GM23338 (cell line): ENCODE measurements around the gene IVL. TPM values are rescaled to one million over a fixed set of nuclear protein-coding genes. Genes with fewer than 3 reads are reported as not detected.

Experiments used
- ATAC-seq: fragments of 200-7000 bp; cut with Tn5 transposase; 3 replicates; pipeline ENCODE4 v1.9.1; 2020
- DNase-seq: peaks from one replicate; pipeline ENCODE4 v3.0.0-alpha.2; 2015; ENCODE audit warnings: low spot score
- H2AFZ ChIP-seq: fragments of 200-600 bp; sonication (generic); 2 replicates; pipeline ENCODE4 v1.8.0; 2016; ENCODE audit warnings: antibody characterized with exemption, mild to moderate bottlenecking, moderate library complexity
- H3F3A ChIP-seq: fragments of 200-600 bp; sonication (generic); replicated peaks from 2 replicates; pipeline ENCODE4 v1.8.0; 2017; ENCODE audit warnings: antibody characterized with exemption, mixed run types, low read depth
- H3K27ac ChIP-seq: fragments of 200-600 bp; sonication (generic); 2 replicates; pipeline ENCODE4 v1.6.1; 2016; ENCODE audit warnings: low read depth
- H3K27me3 ChIP-seq: fragments of 200-600 bp; sonication (generic); 2 replicates; pipeline ENCODE4 v1.8.0; 2016; ENCODE audit warnings: mild to moderate bottlenecking, mixed run types, moderate library complexity; ENCODE audit not compliant: insufficient read depth
- H3K36me3 ChIP-seq: fragments of 200-600 bp; sonication (generic); 2 replicates; pipeline ENCODE4 v1.8.0; 2016; ENCODE audit warnings: mild to moderate bottlenecking; ENCODE audit not compliant: insufficient read depth
- H3K4me1 ChIP-seq: fragments of 200-600 bp; sonication (generic); 2 replicates; pipeline ENCODE4 v1.8.0; 2016; ENCODE audit warnings: mild to moderate bottlenecking, moderate library complexity; ENCODE audit not compliant: insufficient read depth
- H3K4me2 ChIP-seq: fragments of 200-600 bp; sonication (generic); 2 replicates; pipeline ENCODE4 v1.7.1; 2017; ENCODE audit warnings: mixed run types
- H3K4me3 ChIP-seq: fragments of 200-600 bp; sonication (generic); 2 replicates; pipeline ENCODE4 v1.6.1; 2016; ENCODE audit warnings: mixed run types
- H3K79me2 ChIP-seq: fragments of 200-600 bp; sonication (generic); replicated peaks from 2 replicates; pipeline ENCODE4 v1.8.0; 2017; ENCODE audit warnings: mild to moderate bottlenecking; ENCODE audit not compliant: insufficient read depth
- H3K9me2 ChIP-seq: fragments of 200-600 bp; sonication (generic); 2 replicates; pipeline ENCODE4 v1.8.0; 2017; ENCODE audit not compliant: insufficient read depth
- H4K20me1 ChIP-seq: fragments of 200-600 bp; sonication (generic); replicated peaks from 2 replicates; pipeline ENCODE4 v1.8.0; 2017; ENCODE audit warnings: mild to moderate bottlenecking; ENCODE audit not compliant: insufficient read depth
- H3K27ac Mint-ChIP-seq: 2 replicates; pipeline ENCODE4 v1.8.0; 2020; ENCODE audit warnings: inconsistent platforms, mild to moderate bottlenecking, moderate library complexity, mixed read lengths
- H3K27me3 Mint-ChIP-seq: 3 replicates; pipeline ENCODE4 v1.8.0; 2022; ENCODE audit warnings: low read depth, mild to moderate bottlenecking, moderate library complexity, mixed read lengths, inconsistent platforms; ENCODE audit not compliant: insufficient read depth, poor library complexity
- H3K36me3 Mint-ChIP-seq: 3 replicates; pipeline ENCODE4 v1.8.0; 2021; ENCODE audit warnings: low read depth, mild to moderate bottlenecking, inconsistent platforms, moderate library complexity, mixed read lengths
- H3K4me1 Mint-ChIP-seq: 3 replicates; pipeline ENCODE4 v1.8.0; 2020; ENCODE audit warnings: mild to moderate bottlenecking, inconsistent platforms, mixed read lengths
- H3K4me3 Mint-ChIP-seq: 3 replicates; pipeline ENCODE4 v1.8.0; 2021; ENCODE audit warnings: moderate library complexity, mild to moderate bottlenecking, inconsistent platforms, mixed read lengths
- H3K9me3 Mint-ChIP-seq: 3 replicates; pipeline ENCODE4 v1.8.0; 2020; ENCODE audit warnings: moderate library complexity, mild to moderate bottlenecking, inconsistent platforms, mixed read lengths
- CREB1 ChIP-seq: fragments of 250-450 bp; sonication (Bioruptor Pico); IDR thresholded peaks from 2 replicates; pipeline ENCODE4 v1.5.0; 2020; ENCODE audit warnings: low read depth, mild to moderate bottlenecking, moderate library complexity
- CTCF ChIP-seq, 2 experiments: fragments of 200-600 bp in 1 of 2; sonication (generic) in 1 of 2; conservative IDR thresholded peaks; 2 replicates each; pipeline versions ENCODE4 v1.5.1 to v1.6.1; 2016 to 2017; ENCODE audit warnings: antibody characterized with exemption in 2 of 2, low read depth in 2 of 2, mild to moderate bottlenecking in 2 of 2, moderate library complexity in 1 of 2
- EZH2 ChIP-seq: fragments of 200-600 bp; sonication (generic); IDR thresholded peaks from one replicate; pipeline ENCODE4 v1.8.0; 2017; ENCODE audit warnings: antibody characterized with exemption, mild to moderate bottlenecking, low read depth; ENCODE audit not compliant: unreplicated experiment
- EZH2phosphoT487 ChIP-seq: fragments of 200-600 bp; sonication (generic); IDR thresholded peaks from one replicate; pipeline ENCODE4 v1.8.1; 2018; ENCODE audit warnings: antibody characterized with exemption; ENCODE audit not compliant: unreplicated experiment
- JUNB ChIP-seq: IDR thresholded peaks from one replicate; pipeline ENCODE4 v1.6.1; 2016; ENCODE audit warnings: antibody characterized with exemption; ENCODE audit not compliant: unreplicated experiment
- NANOG ChIP-seq: IDR thresholded peaks from 2 replicates; pipeline ENCODE4 v1.6.1; 2016; ENCODE audit warnings: antibody characterized with exemption, borderline replicate concordance
- POLR2AphosphoS5 ChIP-seq: IDR thresholded peaks from 2 replicates; pipeline ENCODE4 v1.6.1; 2016; ENCODE audit warnings: antibody characterized with exemption, low read depth
- REST ChIP-seq: IDR thresholded peaks from one replicate; pipeline ENCODE4 v1.6.1; 2018; ENCODE audit warnings: antibody characterized with exemption; ENCODE audit not compliant: unreplicated experiment
- STAT1 ChIP-seq: IDR thresholded peaks from one replicate; pipeline ENCODE4 v1.6.1; 2016; ENCODE audit warnings: antibody characterized with exemption; ENCODE audit not compliant: unreplicated experiment
- ZNF114 ChIP-seq: fragments of 250-450 bp; sonication (Bioruptor Pico); IDR thresholded peaks from 2 replicates; pipeline ENCODE4 v1.5.0; 2020; ENCODE audit warnings: mild to moderate bottlenecking, moderate library complexity
- ZNF331 ChIP-seq: fragments of 250-450 bp; sonication (Bioruptor Pico); IDR thresholded peaks from 2 replicates; pipeline ENCODE4 v1.5.0; 2020; ENCODE audit warnings: low read depth, mild to moderate bottlenecking, moderate library complexity
- ZNF462 ChIP-seq: fragments of 250-450 bp; sonication (Bioruptor Pico); IDR thresholded peaks from 2 replicates; pipeline ENCODE4 v1.5.0; 2020; ENCODE audit warnings: mild to moderate bottlenecking, moderate library complexity
- polyA plus RNA-seq: library from polyadenylated mRNA; unstranded; fragments of >200 nt; fragmentation: Nextera tagmentation; extraction: Ambion mirVana; gene quantifications from 2 replicates; pipeline ENCODE4 v1.2.1, GENCODE V29; 2016
- total RNA-seq: library from RNA; depleted of rRNA; stranded (reverse); fragments of >200 nt; shearing (Covaris generic); gene quantifications from 2 replicates; pipeline ENCODE4 v1.2.3, GENCODE V29; 2014
- TF ChIP-seq, protein P1 (sequence below): IDR thresholded peaks from 2 replicates; pipeline ENCODE4 v1.6.1; 2016; ENCODE audit warnings: antibody characterized with exemption

Gene IVL
- total and polyA plus RNA-seq, 2 experiments from 2014 or later: not detected

DNA sequence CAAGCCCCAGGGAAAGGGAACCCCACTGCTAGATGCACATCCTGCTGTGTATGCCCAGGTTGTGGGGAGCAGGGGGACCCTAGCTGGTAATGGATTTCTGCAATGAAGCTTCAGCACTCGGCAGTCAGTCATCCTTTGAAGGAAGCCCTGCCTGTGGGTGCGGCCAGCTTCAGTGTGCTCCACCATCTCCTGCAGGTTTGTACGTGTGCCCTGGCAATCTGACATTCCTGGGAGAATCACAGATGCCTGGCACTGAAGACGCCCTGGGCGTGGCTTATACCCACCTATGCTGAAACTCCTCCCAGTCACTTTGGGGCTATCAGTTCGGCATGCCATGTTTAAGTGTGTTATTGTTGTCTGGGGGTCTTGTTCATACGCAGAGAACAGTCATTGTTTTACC lies 45.4 kb downstream of the IVL start:
- no peaks in the 10 kb centered on the region; the same call in 2 of the 3 replicates for H3K36me3 Mint-ChIP-seq
- Histone ChIP-seq H3K27me3 (no peaks in the 10 kb centered on the region), H3K9me2 (no peaks in the 10 kb centered on the region), H3K27ac (no peak overlapping the region), H3K79me2 (no peaks in the 10 kb centered on the region), H3K4me3 (no peak overlapping the region), H3K4me2 (no peak overlapping the region), H2AFZ (no peak overlapping the region), H3K4me1 (no peaks in the 10 kb centered on the region), H3K36me3 (no peaks in the 10 kb centered on the region), H3F3A (no peaks in the 10 kb centered on the region), H4K20me1 (no peaks in the 10 kb centered on the region)
- 0 out of 3 replicates have a peak, but pooled peaks cover 4% of the 10 kb centered on the region for H3K9me3 Mint-ChIP-seq
- ATAC-seq (no peak), DNase-seq (no peak)
- peaks cover 4% of the 10 kb centered on the region for H3K27me3 Mint-ChIP-seq
- TF ChIP-seq ZNF331 (CRISPR knock-in tag) (no peak), ZNF114 (CRISPR knock-in tag) (no peak), POLR2AphosphoS5 (no peak), STAT1 (no peak), JUNB (no peak), ZNF462 (CRISPR knock-in tag) (no peak), EZH2 (no peak), REST (no peak), CTCF (conservative IDR thresholded peaks at IDR 0.05; ENCODE audit: low read depth in 2 of 2) (no peak), CREB1 (CRISPR knock-in tag) (no peak), NANOG (no peak), EZH2phosphoT487 (no peak)
- TF ChIP-seq, protein P1, sequence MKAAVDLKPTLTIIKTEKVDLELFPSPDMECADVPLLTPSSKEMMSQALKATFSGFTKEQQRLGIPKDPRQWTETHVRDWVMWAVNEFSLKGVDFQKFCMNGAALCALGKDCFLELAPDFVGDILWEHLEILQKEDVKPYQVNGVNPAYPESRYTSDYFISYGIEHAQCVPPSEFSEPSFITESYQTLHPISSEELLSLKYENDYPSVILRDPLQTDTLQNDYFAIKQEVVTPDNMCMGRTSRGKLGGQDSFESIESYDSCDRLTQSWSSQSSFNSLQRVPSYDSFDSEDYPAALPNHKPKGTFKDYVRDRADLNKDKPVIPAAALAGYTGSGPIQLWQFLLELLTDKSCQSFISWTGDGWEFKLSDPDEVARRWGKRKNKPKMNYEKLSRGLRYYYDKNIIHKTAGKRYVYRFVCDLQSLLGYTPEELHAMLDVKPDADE: no peak
- no peak overlapping the region for H3K4me3 Mint-ChIP-seq
- H3K4me1 Mint-ChIP-seq: no peaks in the 10 kb centered on the region
- no peak overlapping the region for H3K27ac Mint-ChIP-seq
